PC-3 (cell line): ENCODE results near the gene P2RX1. TPM values are rescaled to one million over a fixed set of nuclear protein-coding genes. Genes with fewer than 3 reads are reported as not detected.

ENCODE experiments used
- ATAC-seq: fragments of 200-7000 bp; cut with Tn5 transposase; 2 replicates; pipeline ENCODE4 v1.9.1; 2020; ENCODE audit warnings: mild to moderate bottlenecking, moderate library complexity
- BruUV-seq: library from RNA; stranded (reverse); fragments of 400-500 nt; replicated peaks from 2 replicates; lab custom pipeline; 2021; lab: Mats Ljungman, UMichigan
- CTCF ChIA-PET: fragments of 300-600 bp; sonication (Branson Sonifier 250); formaldehyde crosslinking; loops from one replicate; lab custom pipeline; 2022; ENCODE audit warnings: antibody characterized with exemption; lab: Charles Lee
- POLR2A ChIA-PET: fragments of 300-600 bp; sonication (Branson Sonifier 250); formaldehyde crosslinking; loops from one replicate; lab custom pipeline; 2022; ENCODE audit warnings: antibody characterized with exemption; ENCODE audit not compliant: unreplicated experiment; lab: Charles Lee
- DNase-seq: peaks from one replicate; pipeline ENCODE4 v3.0.0-alpha.2; 2015
- H2AFZ ChIP-seq: fragments of 300-600 bp; sonication (generic); 2 replicates; pipeline ENCODE4 v1.6.0; 2016; ENCODE audit warnings: antibody characterized with exemption, low read length
- H3F3A ChIP-seq: fragments of 300-600 bp; sonication (generic); one replicate; pipeline ENCODE4 v1.6.0; 2017; ENCODE audit warnings: antibody characterized with exemption, low read length, control low read depth, mild to moderate bottlenecking; ENCODE audit not compliant: unreplicated experiment
- H3K27ac ChIP-seq: fragments of 300-600 bp; sonication (generic); 2 replicates; pipeline ENCODE4 v1.5.1; 2016; ENCODE audit warnings: mild to moderate bottlenecking, low read length
- H3K27me3 ChIP-seq: fragments of 300-600 bp; sonication (generic); 2 replicates; pipeline ENCODE4 v1.6.1; 2016; ENCODE audit warnings: low read length, mixed read lengths
- H3K36me3 ChIP-seq: fragments of 300-600 bp; sonication (generic); 2 replicates; pipeline ENCODE4 v1.6.1; 2016; ENCODE audit warnings: low read depth, mixed run types, low read length, mixed read lengths
- H3K4me1 ChIP-seq: fragments of 300-600 bp; sonication (generic); 2 replicates; pipeline ENCODE4 v1.5.1; 2016; ENCODE audit warnings: low read length; ENCODE audit not compliant: insufficient read depth
- H3K4me2 ChIP-seq: fragments of 300-600 bp; sonication (generic); 2 replicates; pipeline ENCODE4 v1.6.0; 2016; ENCODE audit warnings: low read length
- H3K4me3 ChIP-seq: fragments of 300-600 bp; sonication (generic); 2 replicates; pipeline ENCODE4 v1.5.1; 2016; ENCODE audit warnings: mild to moderate bottlenecking, low read length, mixed read lengths
- H3K79me2 ChIP-seq: fragments of 300-600 bp; sonication (generic); 2 replicates; pipeline ENCODE4 v1.6.1; 2017; ENCODE audit warnings: low read length, mixed read lengths
- H3K9ac ChIP-seq: fragments of 300-600 bp; sonication (generic); 2 replicates; pipeline ENCODE4 v1.6.0; 2016; ENCODE audit warnings: mild to moderate bottlenecking, low read length
- H3K9me2 ChIP-seq: fragments of 300-600 bp; sonication (generic); replicated peaks from 2 replicates; pipeline ENCODE4 v1.6.1; 2016; ENCODE audit warnings: mixed run types, low read length, mixed read lengths
- H3K9me3 ChIP-seq: fragments of 300-600 bp; sonication (generic); 2 replicates; pipeline ENCODE4 v1.6.1; 2016; ENCODE audit warnings: low read length, mixed read lengths
- H4K20me1 ChIP-seq: fragments of 300-600 bp; sonication (generic); 2 replicates; pipeline ENCODE4 v1.6.1; 2016; ENCODE audit warnings: low read length, mixed read lengths
- EZH2 ChIP-seq: fragments of 300-600 bp; sonication (generic); IDR thresholded peaks from one replicate; pipeline ENCODE4 v1.6.1; 2017; ENCODE audit warnings: antibody characterized with exemption, mild to moderate bottlenecking, low read length; ENCODE audit not compliant: unreplicated experiment
- EZH2phosphoT487 ChIP-seq: fragments of 300-600 bp; sonication (generic); IDR thresholded peaks from 2 replicates; pipeline ENCODE4 v1.6.1; 2018; ENCODE audit warnings: mild to moderate bottlenecking, antibody characterized with exemption, low read length, borderline replicate concordance
- intact Hi-C: fragments of 100-400 bp; cut with micrococcal nuclease; formaldehyde crosslinking; loops from 2 replicates; pipeline ENCODE4 v1.9.0; 2023
- total RNA-seq: library from RNA; depleted of rRNA; stranded (reverse); fragments of >200 nt; gene quantifications from 2 replicates; pipeline ENCODE4 v1.2.3, GENCODE V29; 2014
- TF ChIP-seq, protein P1 (sequence below): fragments of 300-600 bp; sonication (generic); conservative IDR thresholded peaks from 2 replicates; pipeline ENCODE4 v1.5.1; 2017; ENCODE audit warnings: antibody characterized with exemption, low read depth, mild to moderate bottlenecking, low read length

P2RX1 gene
- total RNA-seq, 1 experiment from 2014 or later: not detected

DNA sequence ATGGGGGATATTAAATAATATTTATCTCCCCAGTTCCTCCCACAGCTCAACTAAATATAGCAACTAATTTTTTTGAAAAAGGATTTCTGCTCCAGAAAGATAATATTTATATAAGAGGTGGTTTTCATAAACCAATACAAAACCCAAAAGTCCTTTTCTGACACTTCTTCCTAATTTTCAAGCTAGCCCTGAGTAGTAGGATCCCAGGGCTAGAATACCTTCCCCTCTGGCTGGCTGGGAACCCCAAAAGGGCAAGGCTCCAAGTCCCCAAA, 46.6 kb upstream of the P2RX1 start:
- no peaks in the 10 kb centered on the region for H3K79me2 ChIP-seq
- no peak overlapping the region for H2AFZ ChIP-seq
- TF ChIP-seq EZH2: no peak
- no peak for TF ChIP-seq EZH2phosphoT487
- TF ChIP-seq, protein P1, sequence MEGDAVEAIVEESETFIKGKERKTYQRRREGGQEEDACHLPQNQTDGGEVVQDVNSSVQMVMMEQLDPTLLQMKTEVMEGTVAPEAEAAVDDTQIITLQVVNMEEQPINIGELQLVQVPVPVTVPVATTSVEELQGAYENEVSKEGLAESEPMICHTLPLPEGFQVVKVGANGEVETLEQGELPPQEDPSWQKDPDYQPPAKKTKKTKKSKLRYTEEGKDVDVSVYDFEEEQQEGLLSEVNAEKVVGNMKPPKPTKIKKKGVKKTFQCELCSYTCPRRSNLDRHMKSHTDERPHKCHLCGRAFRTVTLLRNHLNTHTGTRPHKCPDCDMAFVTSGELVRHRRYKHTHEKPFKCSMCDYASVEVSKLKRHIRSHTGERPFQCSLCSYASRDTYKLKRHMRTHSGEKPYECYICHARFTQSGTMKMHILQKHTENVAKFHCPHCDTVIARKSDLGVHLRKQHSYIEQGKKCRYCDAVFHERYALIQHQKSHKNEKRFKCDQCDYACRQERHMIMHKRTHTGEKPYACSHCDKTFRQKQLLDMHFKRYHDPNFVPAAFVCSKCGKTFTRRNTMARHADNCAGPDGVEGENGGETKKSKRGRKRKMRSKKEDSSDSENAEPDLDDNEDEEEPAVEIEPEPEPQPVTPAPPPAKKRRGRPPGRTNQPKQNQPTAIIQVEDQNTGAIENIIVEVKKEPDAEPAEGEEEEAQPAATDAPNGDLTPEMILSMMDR: no peak
- H3K9me2 ChIP-seq: no peaks in the 10 kb centered on the region
- no TSS peak for BruUV-seq
- no peak overlapping the region for H3K9ac ChIP-seq
- H3K27me3 ChIP-seq: no peaks in the 10 kb centered on the region
- ChIA-PET POLR2A (no interaction called here), CTCF (no interaction called here)
- DNase-seq: no peak
- no peak overlapping the region for H3K4me2 ChIP-seq
- ATAC-seq: no peak
- H3K27ac ChIP-seq: no peak overlapping the region
- H3K36me3 ChIP-seq: no peaks in the 10 kb centered on the region
- H3K4me3 ChIP-seq: no peak overlapping the region
- H3F3A ChIP-seq: no peaks in the 10 kb centered on the region
- no peaks in the 10 kb centered on the region for H4K20me1 ChIP-seq
- H3K9me3 ChIP-seq: no peaks in the 10 kb centered on the region
- H3K4me1 ChIP-seq: peaks cover 21% of the 10 kb centered on the region
- intact Hi-C loops: no loop called here

DNA sequence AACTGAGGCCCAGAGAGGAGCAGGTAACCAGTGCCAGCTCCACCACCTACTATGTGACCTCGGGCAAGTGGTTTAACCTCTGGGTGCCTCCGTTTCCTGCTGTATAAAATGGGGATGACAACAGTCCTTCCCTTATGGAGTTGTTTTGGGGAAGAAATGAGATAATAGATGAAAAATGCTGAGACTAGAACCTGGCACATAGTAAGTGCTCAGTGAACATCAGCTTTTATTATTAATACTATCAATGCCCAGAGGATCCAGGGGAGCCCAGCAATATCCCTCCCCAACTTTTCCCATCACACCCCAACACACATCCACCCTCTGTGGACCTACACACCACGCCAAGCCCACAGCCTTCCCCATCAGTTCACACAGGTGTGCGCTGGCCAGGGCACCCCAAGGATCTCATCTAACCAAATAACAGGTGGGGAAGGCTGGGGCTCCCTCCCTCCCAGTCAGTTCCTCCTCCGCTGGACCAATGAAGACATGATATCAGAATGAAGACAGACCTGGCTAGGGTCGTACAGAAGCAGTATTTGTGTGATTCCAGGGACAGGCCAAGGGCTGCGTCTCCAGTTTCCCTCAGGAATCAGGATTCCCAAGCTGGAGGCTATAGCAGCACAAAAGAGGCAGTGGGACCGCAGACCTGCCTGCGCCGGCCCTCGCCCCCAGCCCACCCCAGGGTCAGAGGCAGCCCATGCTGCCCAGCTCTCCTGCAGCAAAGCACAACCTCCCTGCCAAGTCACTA, 46.1 kb upstream of the P2RX1 start:
- DNase-seq (no peak), ATAC-seq (no peak)
- ChIA-PET CTCF (no interaction called here), POLR2A (no interaction called here)
- Histone ChIP-seq H2AFZ (no peak overlapping the region), H3F3A (no peaks in the 10 kb centered on the region), H3K27ac (no peak overlapping the region), H3K36me3 (no peaks in the 10 kb centered on the region), H3K9me3 (no peaks in the 10 kb centered on the region), H3K4me3 (no peak overlapping the region), H3K9me2 (no peaks in the 10 kb centered on the region), H3K4me2 (no peak overlapping the region), H3K27me3 (no peaks in the 10 kb centered on the region), H3K4me1 (peaks cover 21% of the 10 kb centered on the region), H3K79me2 (no peaks in the 10 kb centered on the region), H4K20me1 (no peaks in the 10 kb centered on the region), H3K9ac (no peak overlapping the region)
- TF ChIP-seq, protein P1: no peak
- TF ChIP-seq EZH2phosphoT487 (no peak), EZH2 (no peak)
- BruUV-seq: no TSS peak
- intact Hi-C loops: no loop called here

DNA sequence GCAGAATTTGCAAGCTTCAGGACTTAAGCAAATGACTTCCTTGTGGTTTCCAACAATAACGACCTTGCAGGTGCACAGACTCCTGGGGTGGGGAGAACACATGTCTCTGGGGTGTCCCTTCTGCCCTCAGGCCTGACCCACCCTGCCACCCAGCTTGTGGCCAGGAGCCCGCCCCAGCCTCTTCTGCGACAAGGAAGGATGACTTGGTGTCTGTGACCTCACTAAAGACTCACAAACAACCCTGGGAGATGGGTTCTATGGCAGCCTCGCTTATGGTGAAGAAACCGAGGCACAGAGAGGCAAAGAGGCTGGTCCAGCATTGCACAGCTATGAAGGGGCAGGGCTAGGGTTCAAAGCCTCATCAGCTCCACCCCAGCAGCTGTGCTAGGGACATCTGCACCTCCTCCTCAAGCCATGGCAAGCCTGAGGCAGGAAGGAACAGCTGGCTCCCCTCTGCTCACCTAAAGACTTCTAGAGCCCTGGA, 45.3 kb upstream of the P2RX1 start:
- ATAC-seq: no peak
- Histone ChIP-seq H3K4me1 (peaks cover 21% of the 10 kb centered on the region), H3K4me3 (no peak overlapping the region), H3K27me3 (no peaks in the 10 kb centered on the region), H4K20me1 (no peaks in the 10 kb centered on the region), H3K4me2 (no peak overlapping the region), H3K9me3 (no peaks in the 10 kb centered on the region), H2AFZ (no peak overlapping the region), H3K9me2 (no peaks in the 10 kb centered on the region), H3K36me3 (no peaks in the 10 kb centered on the region), H3F3A (no peaks in the 10 kb centered on the region), H3K27ac (no peak overlapping the region), H3K9ac (no peak overlapping the region), H3K79me2 (no peaks in the 10 kb centered on the region)
- ChIA-PET CTCF (no interaction called here), POLR2A (no interaction called here)
- DNase-seq: no peak
- TF ChIP-seq EZH2 (no peak), EZH2phosphoT487 (no peak)
- TF ChIP-seq, protein P1: no peak
- intact Hi-C loops: no loop called here
- BruUV-seq: no TSS peak
